Activated naive CD4-positive, alpha-beta T cell treated with anti-CD3 and anti-CD28 coated beads for 36 hours (primary cell): ENCODE data around the gene BOD1L1. TPM values are rescaled to one million over a fixed set of nuclear protein-coding genes. Genes with fewer than 3 reads are reported as not detected.

ENCODE experiments used
- CTCF ChIA-PET: fragments of 350-600 bp; sonication (Branson Sonifier 250); formaldehyde crosslinking; loops from one replicate; lab custom pipeline; 2021; ENCODE audit warnings: antibody characterized with exemption; lab: Charles Lee
- DNase-seq: peaks from one replicate; pipeline ENCODE4 v3.0.0-alpha.2; 2020
- H3K27ac Mint-ChIP-seq: one replicate; pipeline ENCODE4 v1.8.0; 2021; ENCODE audit warnings: mild to moderate bottlenecking, mixed read lengths
- H3K27me3 Mint-ChIP-seq: one replicate; pipeline ENCODE4 v1.8.0; 2021; ENCODE audit warnings: low read depth, mixed read lengths
- H3K36me3 Mint-ChIP-seq: one replicate; pipeline ENCODE4 v1.8.0; 2021; ENCODE audit warnings: low read depth, mixed read lengths
- H3K4me1 Mint-ChIP-seq: one replicate; pipeline ENCODE4 v1.8.0; 2021; ENCODE audit warnings: low read depth, mixed read lengths
- H3K4me3 Mint-ChIP-seq: one replicate; pipeline ENCODE4 v1.8.0; 2021; ENCODE audit warnings: mild to moderate bottlenecking, moderate library complexity, mixed read lengths
- H3K9me3 Mint-ChIP-seq: one replicate; pipeline ENCODE4 v1.8.0; 2021; ENCODE audit warnings: mixed read lengths
- intact Hi-C: fragments of 100-400 bp; cut with micrococcal nuclease; formaldehyde crosslinking; loops from one replicate; pipeline ENCODE4 v1.15.1; 2023
- total RNA-seq, 2 experiments: library from RNA; stranded (reverse); gene quantifications; one replicate each; pipeline ENCODE4 v1.2.3, GENCODE V29; 2021

Gene BOD1L1
- total RNA-seq, 2 experiments from 2014 or later: 24.2 to 24.3 TPM

DNA sequence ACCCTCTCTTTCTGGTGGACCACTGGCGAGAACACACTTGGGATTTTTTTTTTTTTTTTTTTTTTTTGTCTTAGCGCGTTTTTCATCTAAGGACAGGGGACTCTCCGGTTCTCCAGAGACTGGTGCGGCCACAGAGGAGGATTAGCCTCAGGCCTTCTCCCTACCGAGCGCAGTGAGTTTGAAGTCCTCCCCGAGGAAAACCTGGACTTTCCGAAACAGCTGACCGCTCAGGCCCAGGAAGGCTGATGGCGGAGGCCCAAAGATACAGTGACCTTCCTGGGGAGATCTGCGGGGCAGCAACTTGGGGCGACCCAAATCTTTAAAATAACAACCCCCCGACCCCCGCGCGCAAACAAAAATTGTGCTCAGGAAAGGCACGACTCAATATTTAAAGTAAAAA is 92.4 kb downstream of the BOD1L1 start:
- intact Hi-C loops: no loop called here
- H3K9me3 Mint-ChIP-seq: no peaks in the 10 kb centered on the region
- H3K4me3 Mint-ChIP-seq: no peak overlapping the region
- H3K27ac Mint-ChIP-seq: no peak overlapping the region
- H3K4me1 Mint-ChIP-seq: peaks cover 29% of the 10 kb centered on the region
- CTCF ChIA-PET: interaction anchor here (0.7 kb wide), 1 partner anchor 71 kb away, joined by 3 read pairs; no protein-coding TSS in a partner anchor
- peaks cover 5% of the 10 kb centered on the region for H3K36me3 Mint-ChIP-seq
- H3K27me3 Mint-ChIP-seq: peaks cover 91% of the 10 kb centered on the region
- DNase-seq: no peak

- CTCF ChIA-PET: interaction anchor here (0.7 kb wide), 1 partner anchor 71 kb away, joined by 3 read pairs; no protein-coding TSS in a partner anchor
- Mint-ChIP-seq H3K27ac (no peak overlapping the region), H3K36me3 (peaks cover 5% of the 10 kb centered on the region), H3K4me1 (peaks cover 29% of the 10 kb centered on the region), H3K9me3 (no peaks in the 10 kb centered on the region), H3K27me3 (peaks cover 91% of the 10 kb centered on the region), H3K4me3 (no peak overlapping the region)
- intact Hi-C loops: no loop called here
- DNase-seq: no peak
Observed at GRCh38 chr4:13534344-13535063, 93.0 kb downstream of the BOD1L1 start.

DNA sequence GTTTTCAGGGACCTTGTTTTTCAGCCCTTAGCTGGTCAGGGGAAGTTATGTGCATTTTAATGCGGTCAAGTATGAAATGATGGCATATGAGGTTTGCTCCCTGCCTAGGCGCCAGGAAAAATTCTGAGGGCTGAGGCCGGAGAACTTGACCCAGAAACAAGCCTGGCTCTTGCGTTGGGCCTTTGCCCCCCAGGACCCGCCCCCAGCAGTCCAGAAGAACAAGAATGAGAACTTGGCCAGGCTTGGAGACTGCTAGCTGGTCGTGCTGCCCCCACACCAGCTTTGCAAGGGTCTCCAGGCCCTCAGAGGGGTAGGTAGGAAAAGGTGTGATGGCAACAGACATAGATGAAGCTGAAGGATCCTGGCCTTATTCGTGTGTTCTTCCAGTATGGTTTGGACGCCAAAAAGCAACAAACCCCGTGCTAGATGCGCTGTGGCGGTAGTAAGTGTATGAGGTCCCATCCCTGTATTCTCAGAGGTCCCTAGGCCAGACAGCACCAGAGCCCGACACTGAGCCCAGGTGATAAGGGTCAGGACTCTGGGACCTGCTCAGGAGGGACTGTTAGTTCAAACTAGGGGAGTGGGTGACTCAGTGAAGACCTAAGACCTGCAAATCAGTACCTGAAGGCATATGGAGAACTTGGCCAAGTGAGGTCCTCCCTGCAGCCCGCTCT is 93.7 kb downstream of the BOD1L1 start:
- DNase-seq: no peak
- Mint-ChIP-seq H3K27me3 (peaks cover 90% of the 10 kb centered on the region), H3K36me3 (peaks cover 7% of the 10 kb centered on the region), H3K27ac (no peak overlapping the region), H3K4me1 (peaks cover 29% of the 10 kb centered on the region), H3K4me3 (no peak overlapping the region), H3K9me3 (peaks cover under 1% of the 10 kb centered on the region)
- CTCF ChIA-PET: no interaction called here
- intact Hi-C loops: no loop called here

GRCh38 chr4:13531625-13531998 is 95.9 kb downstream of the BOD1L1 start:
- DNase-seq: no peak
- Mint-ChIP-seq H3K27me3 (peaks cover 87% of the 10 kb centered on the region), H3K4me3 (no peak overlapping the region), H3K27ac (no peak overlapping the region), H3K36me3 (peaks cover 3% of the 10 kb centered on the region), H3K4me1 (peaks cover 33% of the 10 kb centered on the region), H3K9me3 (peaks cover 5% of the 10 kb centered on the region)
- CTCF ChIA-PET: interaction anchor here (2.5 kb wide), 1 partner anchor 12 kb away, joined by 9 read pairs; the partner anchor contains the start of gene NKX3-2
- intact Hi-C loops: no loop called here

DNA sequence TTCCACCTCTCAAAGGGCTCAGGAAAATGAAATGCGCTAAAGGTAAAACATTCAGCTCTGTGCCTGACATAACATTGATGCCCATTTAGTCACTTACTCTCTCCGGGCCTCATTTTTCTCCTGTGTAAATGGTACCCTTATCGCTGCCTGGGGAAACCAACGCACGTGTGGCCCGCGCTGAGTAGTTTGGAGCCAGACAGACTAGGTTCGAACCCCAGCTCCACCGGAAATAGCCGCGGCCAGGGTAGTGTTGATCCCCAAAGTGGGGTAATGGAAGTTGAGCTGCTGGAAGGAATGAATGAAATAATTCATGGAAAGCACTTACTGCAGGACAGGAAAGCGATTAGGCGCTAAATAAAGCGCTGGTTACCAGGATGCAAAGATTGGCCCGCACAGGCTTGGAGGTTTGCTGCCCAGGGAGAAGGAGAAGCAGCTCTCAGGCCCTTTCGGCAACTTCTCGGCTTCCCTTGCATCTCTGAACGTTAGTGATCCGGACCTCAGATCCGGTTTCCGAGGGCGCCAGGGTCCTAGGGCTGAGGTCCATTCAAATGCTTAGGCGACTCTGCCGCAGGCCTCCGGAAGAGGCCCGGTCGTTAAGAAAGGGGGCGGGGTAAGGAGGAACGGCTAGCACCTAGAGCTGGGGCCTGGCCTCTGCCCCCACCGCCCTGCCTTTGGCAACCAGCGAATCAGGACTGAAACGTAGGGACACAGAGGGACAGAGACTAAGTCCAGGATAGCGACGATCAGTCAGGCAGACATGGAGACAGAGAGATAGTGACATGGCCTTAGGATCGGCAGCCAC is 96.5 kb downstream of the BOD1L1 start:
- no peak overlapping the region for H3K27ac Mint-ChIP-seq
- H3K9me3 Mint-ChIP-seq: peaks cover 5% of the 10 kb centered on the region
- intact Hi-C loops: no loop called here
- H3K27me3 Mint-ChIP-seq: peaks cover 87% of the 10 kb centered on the region
- H3K4me3 Mint-ChIP-seq: no peak overlapping the region
- DNase-seq: no peak
- CTCF ChIA-PET: interaction anchor here (2.5 kb wide), 1 partner anchor 12 kb away, joined by 9 read pairs; the partner anchor contains the start of gene NKX3-2
- peaks cover 33% of the 10 kb centered on the region for H3K4me1 Mint-ChIP-seq
- H3K36me3 Mint-ChIP-seq: peaks cover 1% of the 10 kb centered on the region

DNA sequence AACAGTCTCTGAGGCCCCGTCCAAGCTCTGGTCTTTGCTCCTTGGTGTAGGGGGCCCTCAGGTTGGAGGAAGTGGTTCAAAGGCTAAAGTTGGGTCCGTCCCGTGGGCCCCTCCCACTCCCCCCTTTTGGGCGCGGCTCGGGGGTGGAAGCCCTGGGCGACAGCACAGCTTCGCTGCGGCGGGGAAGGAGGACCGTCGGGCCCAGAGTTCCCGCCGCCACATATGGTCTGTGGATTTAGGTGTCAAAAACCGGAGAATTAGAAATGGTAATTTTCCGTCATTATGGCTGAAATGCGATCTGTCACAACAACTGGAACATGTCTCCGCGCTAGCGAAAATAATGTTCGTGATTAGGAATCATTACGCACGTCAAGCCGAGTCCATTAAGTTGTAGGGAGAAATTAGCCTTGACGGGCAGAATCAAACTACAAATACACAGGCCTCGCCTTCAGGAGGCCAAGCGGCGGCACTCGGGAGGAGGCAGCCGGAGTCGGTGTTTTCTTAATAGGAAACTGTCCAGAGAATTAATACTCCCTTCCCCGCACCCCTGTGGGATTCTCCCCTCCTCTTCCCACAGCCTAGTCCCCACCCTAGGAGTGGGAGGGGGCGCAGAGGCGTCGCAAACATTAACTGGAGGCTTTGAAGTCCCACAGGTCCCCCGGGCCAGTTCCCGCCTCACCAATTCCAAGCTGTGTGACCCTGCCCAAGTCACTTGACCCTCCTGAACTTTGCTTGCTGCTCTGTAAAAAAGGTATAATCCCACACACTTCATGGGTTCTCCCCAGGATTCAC is 98.2 kb downstream of the BOD1L1 start:
- no peak overlapping the region for H3K27ac Mint-ChIP-seq
- H3K9me3 Mint-ChIP-seq: peaks cover 9% of the 10 kb centered on the region
- CTCF ChIA-PET: interaction anchor here (1.6 kb wide), 1 partner anchor 13 kb away, joined by 3 read pairs; no protein-coding TSS in a partner anchor
- H3K36me3 Mint-ChIP-seq: peaks cover 4% of the 10 kb centered on the region
- no peak for DNase-seq
- intact Hi-C loops: loop anchor here (5.0 kb wide), 1 partner anchor 1473 kb away; the partner anchor contains the start of gene CPEB2
- H3K4me1 Mint-ChIP-seq: peaks cover 33% of the 10 kb centered on the region
- peak overlapping the region; percentile 43 for H3K4me3 Mint-ChIP-seq
- peaks cover 86% of the 10 kb centered on the region for H3K27me3 Mint-ChIP-seq

DNA sequence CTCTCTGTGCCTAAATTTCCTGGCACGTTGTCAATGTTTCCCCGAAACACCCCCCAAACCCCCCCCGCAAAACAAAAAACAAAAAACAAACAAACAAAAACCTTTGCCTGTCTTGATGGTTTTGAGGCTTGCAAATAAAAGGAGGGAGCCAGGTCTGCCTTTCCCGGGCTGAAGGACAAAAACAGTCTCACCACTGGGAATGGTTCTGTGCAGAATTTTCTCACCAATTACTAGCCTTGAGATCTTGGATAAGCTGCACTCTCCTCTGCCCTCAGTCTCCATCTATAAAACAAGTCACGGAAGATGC is 98.8 kb downstream of the BOD1L1 start:
- H3K27me3 Mint-ChIP-seq: peaks cover 86% of the 10 kb centered on the region
- H3K36me3 Mint-ChIP-seq: peaks cover 8% of the 10 kb centered on the region
- DNase-seq: no peak
- H3K9me3 Mint-ChIP-seq: peaks cover 14% of the 10 kb centered on the region
- H3K27ac Mint-ChIP-seq: no peak overlapping the region
- intact Hi-C loops: loop anchor here (1.0 to 5.0 kb wide), 4 partner anchors 13 to 1474 kb away; partner anchors contain the start of genes CPEB2 and RAB28
- peaks cover 33% of the 10 kb centered on the region for H3K4me1 Mint-ChIP-seq
- peak overlapping the region; percentile 43 for H3K4me3 Mint-ChIP-seq
- CTCF ChIA-PET: no interaction called here

DNA sequence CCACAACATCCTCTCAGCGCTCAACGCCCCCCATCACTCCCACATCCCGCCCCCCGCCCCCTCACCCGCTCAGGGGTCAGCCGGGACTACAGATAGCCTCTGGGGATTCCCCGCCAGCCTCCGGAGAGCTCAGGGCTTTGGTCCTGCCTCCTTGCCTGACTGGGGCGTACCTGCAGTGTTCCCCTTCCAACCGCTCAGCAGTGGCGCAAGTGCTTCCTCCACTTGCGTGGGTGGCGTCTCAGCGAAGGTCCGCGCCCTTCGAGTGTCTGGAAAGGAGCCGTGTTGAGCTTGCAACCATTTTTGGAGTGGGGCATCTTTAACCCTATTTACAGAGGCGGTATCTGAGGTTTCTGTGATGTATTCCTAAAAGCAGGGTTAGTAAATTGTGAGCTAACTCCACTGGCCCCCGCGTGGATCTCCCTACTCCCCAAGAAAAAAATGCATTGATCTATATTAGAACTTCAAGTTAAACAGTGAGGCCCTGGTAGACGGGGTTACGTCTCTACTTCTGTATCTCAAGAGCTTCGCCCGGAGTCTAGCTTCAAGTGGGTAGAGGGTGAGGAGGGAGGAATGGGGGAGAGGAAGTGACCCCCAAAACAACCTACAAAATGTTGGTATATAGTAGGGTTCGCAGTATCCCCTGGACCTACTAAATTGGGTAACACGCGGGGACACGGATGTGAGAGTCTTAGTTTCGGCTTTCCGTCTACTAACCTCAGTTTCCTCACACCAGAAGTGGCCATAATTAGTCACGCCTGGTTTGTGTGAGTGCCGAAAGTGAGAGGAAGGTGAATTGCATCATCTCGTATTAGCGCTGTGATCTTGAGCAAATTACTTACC is 99.3 kb downstream of the BOD1L1 start:
- intact Hi-C loops: loop anchor here (1.0 to 5.0 kb wide), 4 partner anchors 13 to 1474 kb away; partner anchors contain the start of genes CPEB2 and RAB28
- H3K4me3 Mint-ChIP-seq: peak overlapping the region; percentile 43
- peak; percentile 57 for DNase-seq

DNA sequence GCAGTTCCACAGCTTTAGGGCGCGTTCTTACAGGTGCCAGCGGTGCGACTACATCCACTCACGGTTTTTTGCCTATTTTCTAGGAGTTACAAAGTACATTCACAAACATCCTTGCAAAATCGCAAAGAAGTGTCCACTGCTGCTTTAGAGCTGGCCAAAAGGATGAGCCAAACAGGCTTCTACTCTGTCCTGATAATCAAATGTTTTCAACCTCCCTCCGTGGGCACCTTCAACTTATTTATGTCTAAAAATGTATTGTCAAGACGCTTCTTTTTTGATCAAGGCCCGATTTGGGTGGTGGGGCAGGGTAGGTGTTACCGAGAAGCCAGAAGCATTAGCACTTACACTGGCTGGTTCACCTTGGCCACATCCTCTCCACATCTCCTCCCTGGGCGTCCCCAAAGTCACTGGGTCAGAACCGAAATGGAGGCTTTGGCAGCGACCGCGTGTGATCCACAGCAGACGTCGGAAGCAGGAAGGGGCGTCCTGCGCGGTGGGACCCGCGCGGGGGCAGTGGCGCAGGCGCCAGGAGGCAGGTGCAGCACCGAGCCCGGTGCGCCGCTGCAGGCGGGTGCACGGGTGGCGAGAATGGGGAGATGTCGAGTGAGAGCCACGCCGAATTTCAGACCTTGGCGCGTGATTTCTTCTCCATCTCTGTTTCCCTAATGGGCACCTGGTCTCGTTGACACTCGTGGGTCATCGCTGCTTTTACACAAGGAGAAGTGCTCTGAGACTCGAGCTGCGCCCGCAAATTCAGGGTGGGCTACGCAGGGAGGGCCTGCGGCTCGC is 100.1 kb downstream of the BOD1L1 start:
- Mint-ChIP-seq H3K27ac (no peak overlapping the region), H3K36me3 (peaks cover 8% of the 10 kb centered on the region), H3K9me3 (peaks cover 14% of the 10 kb centered on the region), H3K4me1 (peaks cover 43% of the 10 kb centered on the region), H3K27me3 (peaks cover 89% of the 10 kb centered on the region), H3K4me3 (peak overlapping the region; percentile 36)
- intact Hi-C loops: loop anchor here (5.0 kb wide), 1 partner anchor 1475 kb away; the partner anchor contains the start of gene CPEB2
- DNase-seq: no peak
- CTCF ChIA-PET: interaction anchor here (3.1 kb wide), 1 partner anchor 14 kb away, joined by 13 read pairs; no protein-coding TSS in a partner anchor

More for the DNA sequence above, 99.3 kb downstream of the BOD1L1 start:
- Mint-ChIP-seq H3K4me1 (peaks cover 35% of the 10 kb centered on the region), H3K27me3 (peaks cover 85% of the 10 kb centered on the region), H3K27ac (no peak overlapping the region), H3K36me3 (peaks cover 8% of the 10 kb centered on the region), H3K9me3 (peaks cover 14% of the 10 kb centered on the region)
- CTCF ChIA-PET: interaction anchor here (3.1 kb wide), 1 partner anchor 13 kb away, joined by 13 read pairs; no protein-coding TSS in a partner anchor

GRCh38 chr4:13526658-13527057 is 100.9 kb downstream of the BOD1L1 start:
- H3K27me3 Mint-ChIP-seq: peaks cover 92% of the 10 kb centered on the region
- peaks cover 8% of the 10 kb centered on the region for H3K36me3 Mint-ChIP-seq
- H3K4me3 Mint-ChIP-seq: no peak overlapping the region
- CTCF ChIA-PET: interaction anchor here (3.1 kb wide), 1 partner anchor 15 kb away, joined by 13 read pairs; no protein-coding TSS in a partner anchor
- H3K9me3 Mint-ChIP-seq: peaks cover 14% of the 10 kb centered on the region
- H3K4me1 Mint-ChIP-seq: peaks cover 43% of the 10 kb centered on the region
- no peak for DNase-seq
- no peak overlapping the region for H3K27ac Mint-ChIP-seq
- intact Hi-C loops: loop anchor here (5.0 kb wide), 1 partner anchor 1476 kb away; the partner anchor contains the start of gene CPEB2
